Liver (tissue), 9 donors: ENCODE data around the gene SLC38A10. TPM values are rescaled to one million over a fixed set of nuclear protein-coding genes. Genes with fewer than 3 reads are reported as not detected.

ENCODE experiments used
- DNase-seq: peaks from one replicate; pipeline ENCODE4 v3.0.0-alpha.2; 2017; ENCODE audit warnings: low spot score
- H3K27ac ChIP-seq, 2 donors: one replicate each; pipeline ENCODE4 v1.7.0; 2013; ENCODE audit warnings: inconsistent platforms in 2 of 2, low read length in 2 of 2, control low read depth in 1 of 2, low read depth in 1 of 2, mild to moderate bottlenecking in 1 of 2
- H3K27me3 ChIP-seq, 4 donors: one replicate each; pipeline versions ENCODE4 v1.6.1 to v1.7.0; 2013; ENCODE audit warnings: low read length in 3 of 4, inconsistent platforms in 1 of 4, mild to moderate bottlenecking in 1 of 4, moderate library complexity in 1 of 4; ENCODE audit not compliant: control insufficient read depth in 4 of 4, insufficient read depth in 4 of 4
- H3K36me3 ChIP-seq, 4 donors: one replicate each; pipeline versions ENCODE4 v1.6.1 to v1.7.0; 2013; ENCODE audit warnings: low read length in 3 of 4, mild to moderate bottlenecking in 3 of 4, low read depth in 1 of 4, moderate library complexity in 1 of 4; ENCODE audit not compliant: control insufficient read depth in 4 of 4, insufficient read depth in 3 of 4
- H3K4me1 ChIP-seq, 4 donors: one replicate each; pipeline versions ENCODE4 v1.6.1 to v1.7.0; 2013; ENCODE audit warnings: low read length in 3 of 4, mild to moderate bottlenecking in 3 of 4, moderate library complexity in 1 of 4; ENCODE audit not compliant: control insufficient read depth in 4 of 4, insufficient read depth in 4 of 4
- H3K4me3 ChIP-seq, 3 donors: one replicate each; pipeline versions ENCODE4 v1.6.1 to v1.7.0; 2013; ENCODE audit warnings: low read length in 3 of 3, control low read depth in 1 of 3, low read depth in 1 of 3, mild to moderate bottlenecking in 1 of 3
- H3K9ac ChIP-seq, 2 donors: one replicate each; pipeline ENCODE4 v1.7.0; 2013; ENCODE audit warnings: low read length in 2 of 2, mild to moderate bottlenecking in 2 of 2, moderate library complexity in 2 of 2, control low read depth in 1 of 2, low read depth in 1 of 2
- H3K9me3 ChIP-seq, 4 donors: one replicate each; pipeline versions ENCODE4 v1.6.1 to v1.7.0; 2013; ENCODE audit warnings: low read length in 3 of 4; ENCODE audit not compliant: control insufficient read depth in 4 of 4
- ATF3 ChIP-seq: IDR thresholded peaks from 2 replicates; pipeline ENCODE4 v1.6.1; 2016; ENCODE audit warnings: antibody characterized with exemption
- CTCF ChIP-seq: fragments of 150-350 bp; IDR thresholded peaks from 2 replicates; pipeline ENCODE4 v1.5.1; 2017; ENCODE audit warnings: improper control_type of control experiment, low read depth, low read length; ENCODE audit not compliant: missing input control
- EGR1 ChIP-seq, 2 donors: IDR thresholded peaks; 2 replicates each; pipeline ENCODE4 v1.6.1; 2016 to 2018; ENCODE audit warnings: antibody characterized with exemption in 2 of 2, low read depth in 2 of 2
- FOXA1 ChIP-seq: IDR thresholded peaks from 2 replicates; pipeline ENCODE4 v1.6.1; 2016; ENCODE audit warnings: antibody characterized with exemption
- FOXA2 ChIP-seq: IDR thresholded peaks from 2 replicates; pipeline ENCODE4 v1.6.1; 2016; ENCODE audit warnings: antibody characterized with exemption
- GABPA ChIP-seq, 2 donors: IDR thresholded peaks in 1 of 2; conservative IDR thresholded peaks in 1 of 2; 2 replicates each; pipeline ENCODE4 v1.6.1; 2016; ENCODE audit warnings: antibody characterized with exemption in 2 of 2, mild to moderate bottlenecking in 1 of 2, moderate library complexity in 1 of 2
- HNF4A ChIP-seq, 2 donors: conservative IDR thresholded peaks; 2 replicates each; pipeline ENCODE4 v1.6.1; 2016; ENCODE audit warnings: antibody characterized with exemption in 2 of 2, mild to moderate bottlenecking in 2 of 2
- HNF4G ChIP-seq: IDR thresholded peaks from 2 replicates; pipeline ENCODE4 v1.6.1; 2016; ENCODE audit warnings: antibody characterized with exemption
- JUND ChIP-seq, 2 donors: IDR thresholded peaks; 2 replicates each; pipeline ENCODE4 v1.6.1; 2016; ENCODE audit warnings: antibody characterized with exemption in 2 of 2
- MAX ChIP-seq: IDR thresholded peaks from 2 replicates; pipeline ENCODE4 v1.6.1; 2016; ENCODE audit warnings: antibody characterized with exemption
- NR2F2 ChIP-seq: IDR thresholded peaks from 2 replicates; pipeline ENCODE4 v1.6.1; 2016; ENCODE audit warnings: antibody characterized with exemption
- RAD21 ChIP-seq, 2 donors: IDR thresholded peaks; 2 replicates each; pipeline ENCODE4 v1.6.1; 2016; ENCODE audit warnings: antibody characterized with exemption in 2 of 2, mild to moderate bottlenecking in 2 of 2
- REST ChIP-seq: IDR thresholded peaks from 2 replicates; pipeline ENCODE4 v1.6.1; 2016; ENCODE audit warnings: antibody characterized with exemption, mild to moderate bottlenecking
- SP1 ChIP-seq: IDR thresholded peaks from 2 replicates; pipeline ENCODE4 v1.6.1; 2018; ENCODE audit warnings: antibody characterized with exemption, mild to moderate bottlenecking
- TAF1 ChIP-seq: conservative IDR thresholded peaks from 2 replicates; pipeline ENCODE4 v1.6.1; 2016; ENCODE audit warnings: antibody characterized with exemption, mild to moderate bottlenecking
- YY1 ChIP-seq: IDR thresholded peaks from 2 replicates; pipeline ENCODE4 v1.6.1; 2016; ENCODE audit warnings: antibody characterized with exemption, mild to moderate bottlenecking
- ZBTB33 ChIP-seq: IDR thresholded peaks from 2 replicates; pipeline ENCODE4 v1.6.1; 2016; ENCODE audit warnings: antibody characterized with exemption
- WGBS: extraction: QIAGEN DNeasy Blood & Tissue Kit; methylation state at CpG from one replicate; pipeline ENCODE4 v1.1.7; 2013; 5-methylcytosine and 5-hydroxymethylcytosine counted together
- polyA plus RNA-seq, 2 donors: library from polyadenylated mRNA; stranded (reverse) in 1 of 2; unstranded in 1 of 2; fragments of 200-250 nt in 1 of 2; fragments of >200 nt in 1 of 2; fragmentation: Nextera tagmentation in 1 of 2; extraction: Ambion mirVana in 1 of 2; gene quantifications; one replicate each; pipeline versions ENCODE4 v1.2.1 to v1.2.3, GENCODE V29; 2013 to 2015
- total RNA-seq, 2 donors: library from RNA; depleted of rRNA; stranded (reverse); fragments of >200 nt; gene quantifications; one replicate each; pipeline ENCODE4 v1.2.3, GENCODE V29; 2014
- donor health status: healthy.
- donor health status: healthy.
- donor health status: healthy.
- donor health status: healthy.
- donor health status: healthy.

SLC38A10 gene
- total and polyA plus RNA-seq, 4 donors, result 29.3 to 117 (median 54.7) TPM

- H3K27ac ChIP-seq, result no peak overlapping the region
- no peak overlapping the region for H3K4me3 ChIP-seq
- H3K9ac ChIP-seq, result no peak overlapping the region
- H3K36me3 ChIP-seq, result no peaks in the 10 kb centered on the region
- H3K27me3 ChIP-seq, result no peaks in the 10 kb centered on the region
- no peaks in the 10 kb centered on the region for H3K9me3 ChIP-seq
- no peak for DNase-seq
- TF ChIP-seq MAX (no peak), RAD21 (IDR thresholded peaks at IDR 0.05) (no peak), YY1 (no peak), JUND (IDR thresholded peaks at IDR 0.05) (no peak), ZBTB33 (no peak), HNF4A (conservative IDR thresholded peaks at IDR 0.05) (no peak), GABPA (IDR thresholded peaks at IDR 0.05 in 1 of 2, conservative IDR thresholded peaks at IDR 0.05 in 1 of 2) (no peak), EGR1 (IDR thresholded peaks at IDR 0.05; ENCODE audit: low read depth in 2 of 2) (no peak), REST (no peak), ATF3 (no peak), CTCF (no peak), FOXA1 (no peak)
- peaks cover 27 to 54% (median 43%) of the 10 kb centered on the region in 4 donors for H3K4me1 ChIP-seq
- WGBS, result 89% methylated on average over 9 of the region's 9 CpGs
These were observed 40.7 kb upstream of the SLC38A10 start for GRCh38 chr17:81335773-81336157.

- H3K27me3 ChIP-seq, result no peaks in the 10 kb centered on the region
- H3K36me3 ChIP-seq, result no peaks in the 10 kb centered on the region
- H3K9me3 ChIP-seq, result no peaks in the 10 kb centered on the region
- no peak overlapping the region for H3K27ac ChIP-seq
- no peak overlapping the region for H3K9ac ChIP-seq
- no peak overlapping the region for H3K4me3 ChIP-seq
- TF ChIP-seq JUND (IDR thresholded peaks at IDR 0.05) (no peak), NR2F2 (no peak), CTCF (no peak), FOXA2 (no peak), SP1 (no peak), TAF1 (no peak), ATF3 (no peak), HNF4A (conservative IDR thresholded peaks at IDR 0.05) (no peak), HNF4G (no peak)
- WGBS, result 87% methylated on average over 14 of the region's 14 CpGs
- H3K4me1 ChIP-seq, result peaks cover 23 to 55% (median 44%) of the 10 kb centered on the region in 4 donors
- no peak for DNase-seq
These were observed 40.1 kb upstream of the SLC38A10 start for GRCh38 chr17:81334987-81335772.
